GM21515 (cell line): ENCODE results near the gene TAF4B.
"Not testable (repeated sequence)": the region's sequence is repeated elsewhere in the genome, so short reads cannot be mapped to it uniquely, and the experiment has no call there.

ENCODE experiments used
- ATAC-seq: cut with Tn5 transposase; IDR thresholded peaks from one replicate; pipeline ENCODE4 v1.9.1; 2021; ENCODE audit not compliant: unreplicated experiment

Gene TAF4B

DNA sequence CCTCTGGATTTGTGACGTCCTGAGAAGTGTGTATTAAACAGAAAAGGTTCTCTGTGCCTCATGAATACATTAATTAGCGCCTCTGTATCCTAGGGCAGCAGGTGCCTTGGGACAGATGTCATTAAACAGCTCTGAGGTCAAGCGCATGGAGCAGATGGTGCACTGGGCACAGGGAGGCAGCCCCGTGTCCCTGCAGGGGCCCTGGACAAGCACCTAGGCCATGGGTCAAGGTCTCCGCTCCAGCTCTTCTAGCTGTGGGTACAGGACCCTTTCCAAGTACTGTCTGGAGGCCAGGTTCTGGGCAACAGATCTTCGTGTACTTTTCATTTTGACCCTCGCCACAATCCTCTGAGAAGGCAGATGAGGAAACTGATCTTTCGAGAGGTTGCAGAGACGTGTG, 195.7 kb downstream of the TAF4B start:
- no peak for ATAC-seq

DNA sequence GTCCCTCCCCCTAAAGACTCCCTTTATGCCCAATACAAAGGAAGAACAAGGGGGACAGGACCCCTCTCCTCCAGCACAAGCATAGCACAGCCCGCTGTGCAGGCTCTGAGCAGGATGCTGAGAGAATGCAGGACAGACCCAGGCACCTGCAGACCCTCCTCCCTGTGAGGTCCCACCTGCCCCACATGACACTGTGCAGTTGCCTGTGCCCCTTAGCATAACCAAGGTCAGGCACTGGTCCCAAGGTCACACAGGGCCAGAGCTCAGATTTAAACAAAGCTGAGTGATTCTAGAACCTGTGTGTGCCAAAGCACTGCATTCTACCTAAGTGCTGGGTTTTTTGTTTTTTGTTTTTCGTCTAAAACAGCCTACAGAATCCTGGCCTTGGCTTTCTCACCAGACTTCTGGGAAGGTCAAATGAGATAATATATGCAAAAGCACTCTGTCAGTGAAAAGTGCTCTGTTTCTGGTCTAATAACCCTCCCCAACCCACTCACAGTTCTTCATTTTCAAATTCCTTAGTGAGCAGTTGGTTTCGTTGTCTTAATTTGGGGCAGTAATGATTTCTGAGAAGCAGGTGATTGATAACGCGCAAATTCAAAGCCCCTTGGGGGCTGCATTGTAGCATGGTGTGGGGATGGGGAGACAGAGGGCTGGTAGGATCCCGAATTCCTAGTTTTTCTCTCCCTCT, 196.4 kb downstream of the TAF4B start:
- ATAC-seq, result peak; percentile 88

DNA sequence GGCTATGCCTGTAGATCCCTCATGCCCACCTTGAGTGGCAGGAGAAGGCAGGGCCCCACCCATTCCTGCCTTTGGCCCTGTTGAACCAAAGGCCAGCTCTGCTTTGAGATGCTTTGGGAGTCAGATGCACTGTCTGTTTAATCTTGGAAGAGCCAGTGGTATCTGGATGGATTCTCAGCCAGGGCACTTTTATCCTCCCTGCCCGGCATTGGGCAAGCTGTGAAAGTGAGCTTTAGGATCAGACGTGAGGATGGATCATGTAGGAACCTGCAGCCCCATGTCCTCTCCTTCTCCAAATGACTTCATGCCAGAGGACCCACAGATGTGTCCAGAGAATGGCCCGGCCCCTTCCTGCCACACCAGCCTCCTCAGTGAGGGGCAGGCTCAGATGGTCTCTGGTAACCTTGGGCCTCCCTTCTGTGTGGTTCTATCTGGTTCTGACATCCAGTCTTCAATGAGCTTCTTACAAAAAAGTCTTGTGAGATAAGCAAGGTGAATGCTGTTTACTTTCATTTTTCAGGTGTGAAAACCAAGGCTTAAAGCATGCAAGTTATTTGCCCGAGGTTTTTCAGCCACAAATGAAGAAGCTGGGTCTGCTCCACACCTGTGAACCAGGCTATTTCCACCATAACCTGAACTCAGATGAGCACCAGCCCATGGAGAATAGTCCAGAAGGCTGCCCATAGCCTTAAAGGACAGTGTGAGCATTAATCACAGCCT, 198.3 kb downstream of the TAF4B start:
- ATAC-seq, result no peak

DNA sequence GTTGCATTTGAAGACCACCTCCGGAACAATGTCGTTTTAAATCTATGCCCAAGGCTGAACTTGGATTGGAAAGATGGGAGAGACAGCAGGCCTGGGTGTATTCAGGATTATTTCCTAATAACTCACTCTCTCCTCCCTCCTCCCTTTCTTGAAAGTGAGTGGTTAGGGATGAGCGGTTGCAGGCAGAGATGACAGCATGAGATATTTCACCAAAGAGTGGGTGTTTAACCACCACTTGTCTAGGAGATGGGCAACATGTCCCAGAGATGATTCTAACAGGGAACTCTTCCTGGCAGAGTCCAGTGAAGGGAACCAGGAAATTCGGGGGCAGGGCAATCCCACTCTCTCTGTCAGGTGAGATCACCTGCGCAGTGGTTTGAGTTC, 198.9 kb downstream of the TAF4B start:
- no peak for ATAC-seq

DNA sequence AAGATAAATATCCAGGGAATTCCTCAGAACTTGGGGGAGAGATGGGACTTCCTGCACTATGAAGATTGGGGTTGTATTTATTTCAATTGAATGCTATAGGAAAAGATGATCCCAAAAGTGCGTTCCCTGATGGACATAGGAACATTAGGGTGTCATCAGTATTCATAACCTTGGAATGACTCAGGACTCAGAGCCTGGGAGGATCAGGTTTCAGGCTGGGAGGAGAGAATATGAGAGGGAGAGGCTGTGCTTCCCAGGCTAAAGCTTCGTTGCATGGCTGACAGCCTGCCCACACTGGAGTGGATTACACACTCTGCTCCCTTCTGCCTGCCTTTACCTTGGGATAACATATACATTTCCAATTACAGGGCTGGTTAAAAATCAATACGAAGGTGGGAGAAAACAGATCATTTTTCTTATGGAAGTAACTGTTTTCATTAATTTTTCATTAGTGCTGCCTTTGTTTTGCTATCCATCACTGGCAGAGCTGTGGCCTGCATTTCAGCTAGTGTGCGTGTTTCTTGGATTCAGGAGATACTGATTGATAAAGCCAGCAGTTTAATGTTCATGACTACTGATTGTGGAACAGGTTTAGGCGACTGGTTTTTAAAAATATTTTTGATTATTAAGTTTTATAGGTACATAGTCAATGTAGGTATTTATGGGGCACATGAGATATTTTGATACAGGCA, 203.4 kb downstream of the TAF4B start:
- no peak for ATAC-seq

DNA sequence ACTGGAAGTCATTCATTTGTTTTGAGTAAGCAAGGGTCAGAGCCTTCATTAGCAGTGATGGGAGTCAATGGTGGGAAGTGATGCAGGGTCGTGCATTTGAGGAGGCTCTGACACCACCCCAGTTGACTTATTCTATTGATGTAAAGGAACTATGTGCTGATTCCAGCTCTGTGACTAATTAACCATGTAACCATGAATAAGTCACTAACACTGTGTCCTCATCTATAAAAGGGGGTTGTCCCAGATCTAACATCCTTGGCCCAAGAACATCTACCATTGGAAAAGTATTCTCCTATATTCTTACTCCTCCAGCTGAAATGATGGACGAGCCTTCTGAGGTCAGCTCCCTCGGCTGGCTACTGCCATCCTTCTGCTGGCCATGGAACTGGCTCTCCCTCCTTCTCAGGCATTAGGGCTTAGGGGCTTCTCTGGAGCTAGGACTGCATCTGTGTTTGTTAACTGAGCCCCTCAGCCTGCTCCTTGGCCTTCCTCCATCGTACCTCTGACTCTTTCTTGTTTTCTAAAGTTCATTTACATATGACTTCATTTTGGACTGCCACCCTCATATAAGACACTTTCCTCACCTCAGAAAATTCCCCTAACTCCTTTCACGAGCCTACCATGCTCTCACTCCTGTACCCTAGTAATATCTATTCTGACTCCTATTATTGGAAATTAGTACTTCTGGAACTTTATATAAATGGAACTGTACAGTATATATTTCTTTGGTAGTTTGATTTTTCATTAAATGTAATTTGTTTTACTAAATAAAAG, 206.6 kb downstream of the TAF4B start:
- ATAC-seq, result no peak

DNA sequence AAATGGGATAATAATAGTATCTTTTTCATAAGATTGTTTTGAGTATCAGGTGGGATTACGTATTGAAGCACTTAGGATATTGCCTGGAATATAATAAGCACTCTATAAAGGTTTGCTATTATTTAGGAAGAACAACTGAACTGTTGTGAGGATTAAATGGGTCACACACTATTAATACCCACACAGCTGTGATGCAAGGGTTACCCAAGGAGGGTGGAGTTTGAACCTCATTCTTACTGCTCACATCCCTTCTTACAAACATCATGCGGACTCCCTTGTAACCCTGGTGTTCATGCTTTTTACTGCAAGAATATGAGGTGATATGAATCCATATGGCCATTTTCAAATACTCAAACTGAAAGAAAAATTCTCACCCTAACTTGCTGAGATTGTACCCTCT, 208.6 kb downstream of the TAF4B start:
- ATAC-seq, result no peak

DNA sequence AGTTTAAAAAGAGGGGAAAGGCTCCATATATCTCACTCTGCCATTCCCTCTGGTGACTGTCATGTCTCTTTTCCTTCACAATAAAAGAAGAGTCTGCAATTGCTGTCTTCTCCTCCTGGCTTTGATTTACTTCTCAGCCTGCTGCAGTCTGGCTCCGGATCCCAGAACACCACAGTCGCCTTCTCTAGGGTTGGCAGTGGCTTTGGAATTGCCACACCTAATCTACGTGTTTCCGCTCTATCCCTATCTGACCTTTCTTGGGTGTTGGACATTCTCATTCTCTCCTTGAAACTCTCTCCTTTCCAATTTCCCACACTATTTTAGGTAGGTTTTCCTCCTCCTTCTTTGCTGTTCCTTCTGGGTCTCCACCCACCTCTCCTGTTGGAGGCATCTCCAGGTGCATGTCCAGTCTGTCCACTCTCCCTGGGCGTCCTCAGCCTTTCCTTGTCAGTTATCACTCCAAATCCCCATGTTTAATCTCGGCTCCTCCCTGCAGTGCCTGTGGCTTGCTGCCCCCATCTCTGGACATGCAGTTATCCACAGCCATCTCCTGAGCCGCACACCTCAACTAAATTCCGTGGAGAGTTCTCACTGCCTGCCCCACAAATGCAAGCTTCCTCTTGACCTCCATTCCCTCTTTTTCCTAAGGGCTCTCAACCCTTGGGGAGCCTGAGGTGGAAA, 209.3 kb downstream of the TAF4B start:
- no peak for ATAC-seq

DNA sequence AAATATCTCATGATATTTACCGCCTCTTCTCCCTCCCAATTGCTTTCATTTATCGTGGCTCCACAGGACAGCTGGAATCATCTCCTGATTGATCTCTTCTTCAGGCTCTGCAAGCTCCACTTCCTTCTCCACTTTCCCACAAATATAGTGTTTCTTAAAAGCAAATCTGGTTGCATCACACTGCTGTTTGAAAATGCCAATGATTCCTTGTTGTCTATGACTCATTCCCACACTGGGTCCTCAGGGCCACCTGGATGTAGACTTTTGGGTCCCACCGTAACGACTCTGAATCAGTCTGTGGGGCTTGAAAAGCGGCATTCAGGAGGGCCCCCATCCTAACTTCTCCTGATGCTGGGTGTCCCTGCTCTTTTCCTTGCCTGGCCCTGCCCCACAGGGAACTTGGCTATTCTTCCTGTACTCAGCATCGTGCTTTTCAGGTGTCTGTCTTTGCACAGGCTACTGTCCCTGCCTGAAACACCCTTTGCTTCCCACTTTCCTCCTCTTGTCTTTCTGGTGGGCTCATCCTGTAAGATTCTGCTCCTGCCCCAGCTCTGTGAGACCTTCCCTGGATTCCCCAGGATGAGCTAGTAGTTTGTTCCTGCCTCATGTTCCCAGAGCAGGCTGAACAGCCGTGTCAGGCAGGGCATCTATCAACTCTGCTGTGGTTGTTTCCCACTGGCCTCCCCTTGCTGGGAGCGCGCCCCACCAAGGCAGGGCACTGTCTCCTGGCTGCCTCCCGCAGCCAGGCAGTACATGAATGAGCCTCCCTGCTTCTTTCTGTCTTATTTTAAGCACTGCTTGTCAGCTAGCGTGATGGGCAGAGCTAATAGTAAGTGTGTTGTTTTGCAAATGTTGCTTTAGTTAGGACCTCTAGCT, 210.2 kb downstream of the TAF4B start:
- ATAC-seq, result no peak

DNA sequence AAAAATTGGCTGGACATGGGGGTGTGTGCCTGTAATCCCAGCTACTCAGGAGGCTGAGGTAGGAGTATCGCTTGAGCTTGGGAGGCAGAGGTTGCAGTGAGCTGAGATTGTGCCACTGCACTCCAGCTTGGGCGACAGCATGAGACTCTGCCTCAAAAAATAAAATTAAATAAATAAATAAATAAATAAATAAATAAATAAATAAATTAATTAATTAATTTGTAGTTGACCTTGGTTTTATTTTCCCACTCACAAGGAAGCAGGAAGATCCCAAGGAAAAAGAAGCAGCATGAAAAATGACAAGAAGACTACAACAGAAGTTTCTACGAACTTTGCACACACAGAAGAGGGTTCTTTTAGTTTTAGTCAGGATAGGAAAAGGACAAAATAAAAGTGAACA, 211.4 kb downstream of the TAF4B start:
- not testable (repeated sequence) for ATAC-seq

DNA sequence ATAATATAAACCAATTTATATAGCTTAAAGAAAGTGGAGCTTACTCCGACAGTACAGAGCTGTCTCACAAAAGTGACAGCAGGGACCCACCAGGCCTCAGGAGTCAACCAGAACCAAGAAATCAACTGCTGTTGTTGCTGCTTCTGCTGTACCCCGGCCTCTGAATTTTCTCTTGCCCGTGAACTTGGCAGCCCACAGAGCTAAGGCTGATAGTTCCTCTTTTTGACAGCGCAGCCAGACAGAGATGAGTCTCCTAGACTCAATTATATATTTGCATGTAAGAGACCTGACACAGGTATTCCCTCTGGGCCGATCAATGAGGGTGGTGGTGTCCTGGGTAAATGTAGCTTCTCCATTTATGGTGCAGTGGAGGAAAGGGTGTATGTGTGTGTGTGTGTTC, 212.7 kb downstream of the TAF4B start:
- peak; percentile 92 for ATAC-seq

DNA sequence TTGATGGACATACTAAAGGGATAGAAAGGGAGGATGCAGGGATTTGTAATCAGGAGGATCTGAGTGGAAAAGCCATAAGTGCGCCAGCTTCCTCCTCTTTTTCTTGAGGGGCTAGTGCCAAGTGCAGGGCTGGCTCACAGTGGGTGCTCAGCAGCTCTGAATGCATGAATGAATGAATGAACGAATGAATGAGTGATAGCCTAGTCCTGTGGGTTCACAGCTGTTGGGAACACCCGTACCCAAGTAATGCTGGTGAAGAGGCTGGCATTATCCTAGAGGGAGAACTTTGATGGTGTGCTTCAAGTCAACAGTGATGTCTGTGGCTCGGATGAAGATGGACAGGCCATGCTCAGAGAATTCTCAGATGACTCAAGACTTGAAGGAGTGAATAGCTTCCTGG, 213.3 kb downstream of the TAF4B start:
- ATAC-seq, result no peak

DNA sequence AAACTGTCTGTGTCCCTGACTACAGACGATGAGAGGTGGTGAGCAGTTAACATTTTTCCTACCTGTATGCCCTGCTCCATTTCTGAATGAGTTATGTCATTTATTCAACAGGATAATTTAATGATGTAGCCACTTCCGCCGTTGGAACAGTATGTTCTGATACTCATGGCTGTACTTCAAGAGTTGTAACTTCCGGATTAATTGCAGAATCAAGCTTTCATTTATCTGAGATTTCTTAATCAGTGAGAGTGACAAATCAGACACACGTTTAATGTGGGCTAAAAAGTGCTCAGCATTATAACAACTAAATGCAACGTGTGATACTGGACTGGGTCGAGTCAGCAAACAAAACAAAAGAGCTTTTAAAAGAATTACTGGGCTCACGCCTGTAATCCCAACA, 214.4 kb downstream of the TAF4B start:
- ATAC-seq, result no peak
